ENCODE measurements around the gene HSF5.

HSF5 gene

GRCh38 chr17:58412064-58412703 is 76.0 kb downstream of the HSF5 start:
- no peak for TF ChIP-seq CTCF (IDR thresholded peaks at IDR 0.05; ENCODE audit: insufficient read depth, low read length, missing control alignments)
- no peak for DNase-seq (ENCODE audit: low read depth, low spot score)
- ChIA-PET POLR2A (no interaction called here), CTCF (interaction anchor here (1.5 to 3.2 kb wide), 2 partner anchors 95 kb away, joined by 5 to 18 read pairs; no protein-coding TSS in a partner anchor)
- no peak overlapping the region for H3K4me3 ChIP-seq (ENCODE audit: low read depth, low read length)

GRCh38 chr17:58411408-58411894 is 76.8 kb downstream of the HSF5 start:
- DNase-seq (ENCODE audit: low read depth, low spot score) = no peak
- CTCF ChIA-PET = interaction anchor here (0.9 to 1.5 kb wide), 2 partner anchors 94 to 162 kb away, joined by 3 to 5 read pairs; no protein-coding TSS in a partner anchor
- H3K4me3 ChIP-seq (ENCODE audit: low read depth, low read length) = no peak overlapping the region
- POLR2A ChIA-PET = no interaction called here
- no peak for TF ChIP-seq CTCF (IDR thresholded peaks at IDR 0.05; ENCODE audit: insufficient read depth, low read length, missing control alignments)

GRCh38 chr17:58410714-58411407 is 77.3 kb downstream of the HSF5 start:
- CTCF ChIA-PET = interaction anchor here (0.9 to 1.5 kb wide), 2 partner anchors 94 to 161 kb away, joined by 3 to 5 read pairs; no protein-coding TSS in a partner anchor
- TF ChIP-seq CTCF (IDR thresholded peaks at IDR 0.05; ENCODE audit: insufficient read depth, low read length, missing control alignments) = no peak
- DNase-seq (ENCODE audit: low read depth, low spot score) = no peak
- H3K4me3 ChIP-seq (ENCODE audit: low read depth, low read length) = no peak overlapping the region
- POLR2A ChIA-PET = no interaction called here

GRCh38 chr17:58409432-58409831 is 78.8 kb downstream of the HSF5 start:
- CTCF ChIA-PET = interaction anchor here (2.6 kb wide), 1 partner anchor 8 kb away, joined by 13 read pairs; the partner anchor contains the start of gene RNF43
- H3K4me3 ChIP-seq (ENCODE audit: low read depth, low read length) = no peak overlapping the region
- no peak for TF ChIP-seq CTCF (IDR thresholded peaks at IDR 0.05; ENCODE audit: insufficient read depth, low read length, missing control alignments)
- DNase-seq (ENCODE audit: low read depth, low spot score) = no peak
- POLR2A ChIA-PET = no interaction called here

GRCh38 chr17:58403311-58403710 is 84.9 kb downstream of the HSF5 start:
- DNase-seq (ENCODE audit: low read depth, low spot score) = no peak
- POLR2A ChIA-PET = no interaction called here
- no peak overlapping the region for H3K4me3 ChIP-seq (ENCODE audit: low read depth, low read length)
- CTCF ChIA-PET = no interaction called here
- no peak for TF ChIP-seq CTCF (IDR thresholded peaks at IDR 0.05; ENCODE audit: insufficient read depth, low read length, missing control alignments)

- POLR2A ChIA-PET = no interaction called here
- CTCF ChIA-PET = no interaction called here
- no peak for DNase-seq (ENCODE audit: low read depth, low spot score)
Measured at GRCh38 chr17:58402679-58403078, 85.5 kb downstream of the HSF5 start.

More at GRCh38 chr17:58402679-58403078, 85.5 kb downstream of the HSF5 start:
- H3K4me3 ChIP-seq (ENCODE audit: low read depth, low read length) = no peak overlapping the region
- TF ChIP-seq CTCF (IDR thresholded peaks at IDR 0.05; ENCODE audit: insufficient read depth, low read length, missing control alignments) = no peak
